Common myeloid progenitor, CD34-positive (primary cell): ENCODE results near the gene EXD3.

ENCODE experiments used
- CTCF ChIA-PET: fragments of 350-600 bp; sonication (Branson Sonifier 250); formaldehyde crosslinking; loops from one replicate; lab custom pipeline; 2021; ENCODE audit warnings: antibody characterized with exemption; lab: Charles Lee
- POLR2A ChIA-PET: fragments of 350-600 bp; sonication (Branson Sonifier 250); formaldehyde crosslinking; loops from one replicate; lab custom pipeline; 2021; ENCODE audit warnings: antibody characterized with exemption; lab: Charles Lee
- DNase-seq, 3 donors: peaks; one replicate each; pipeline versions ENCODE4 v3.0.0 to v3.0.0-alpha.2; 2013
- H3K27ac ChIP-seq, 2 experiments: 1 replicate in 1 of 2; 2 replicates in 1 of 2; pipeline ENCODE4 v1.7.0; 2013; ENCODE audit warnings: inconsistent platforms in 2 of 2, low read length in 2 of 2, mild to moderate bottlenecking in 2 of 2, low read depth in 1 of 2, moderate library complexity in 1 of 2; ENCODE audit not compliant: severe bottlenecking in 2 of 2, insufficient read depth in 1 of 2, poor library complexity in 1 of 2
- H3K27me3 ChIP-seq, 5 experiments: replicated peaks in 2 of 5; 1 replicate in 3 of 5; 2 replicates in 2 of 5; pipeline versions ENCODE4 v1.6.1 to v1.7.0; 2013; ENCODE audit warnings: low read length in 4 of 5, mild to moderate bottlenecking in 2 of 5, moderate library complexity in 2 of 5, inconsistent platforms in 1 of 5; ENCODE audit not compliant: insufficient read depth in 5 of 5, control insufficient read depth in 4 of 5
- H3K36me3 ChIP-seq, 4 experiments: 1 replicate in 2 of 4; 2 replicates in 2 of 4; pipeline versions ENCODE4 v1.6.1 to v1.7.0; 2013; ENCODE audit warnings: low read length in 3 of 4, control low read depth in 1 of 4, mild to moderate bottlenecking in 1 of 4; ENCODE audit not compliant: control insufficient read depth in 4 of 4, insufficient read depth in 4 of 4
- H3K4me1 ChIP-seq, 4 experiments: 1 replicate in 3 of 4; 2 replicates in 1 of 4; pipeline versions ENCODE4 v1.6.1 to v1.7.1; 2013; ENCODE audit warnings: low read length in 3 of 4, mild to moderate bottlenecking in 3 of 4, control low read depth in 1 of 4, inconsistent platforms in 1 of 4, moderate library complexity in 1 of 4; ENCODE audit not compliant: control insufficient read depth in 4 of 4, insufficient read depth in 4 of 4; ENCODE audit errors: control extremely low read depth in 1 of 4
- H3K4me3 ChIP-seq, 7 experiments: 1 replicate in 4 of 7; 2 replicates in 3 of 7; pipeline versions ENCODE4 v1.5.1 to v1.7.0; 2013; ENCODE audit warnings: mild to moderate bottlenecking in 7 of 7, low read length in 6 of 7, moderate library complexity in 6 of 7, inconsistent platforms in 2 of 7, low read depth in 2 of 7, control low read depth in 1 of 7; ENCODE audit not compliant: insufficient read depth in 4 of 7, control insufficient read depth in 1 of 7; ENCODE audit errors: extremely low read depth in 1 of 7
- H3K9me3 ChIP-seq, 5 experiments: 1 replicate in 4 of 5; 2 replicates in 1 of 5; pipeline versions ENCODE4 v1.6.1 to v1.7.1; 2013; ENCODE audit warnings: low read length in 4 of 5, mild to moderate bottlenecking in 2 of 5, inconsistent platforms in 1 of 5, low read depth in 1 of 5, moderate library complexity in 1 of 5; ENCODE audit not compliant: control insufficient read depth in 4 of 5, insufficient read depth in 2 of 5; ENCODE audit errors: control extremely low read depth in 1 of 5
- WGBS: methylation state at CpG from one replicate; pipeline ENCODE4 v1.1.5; 2013; ENCODE audit not compliant: insufficient coverage; 5-methylcytosine and 5-hydroxymethylcytosine counted together

Gene EXD3

DNA sequence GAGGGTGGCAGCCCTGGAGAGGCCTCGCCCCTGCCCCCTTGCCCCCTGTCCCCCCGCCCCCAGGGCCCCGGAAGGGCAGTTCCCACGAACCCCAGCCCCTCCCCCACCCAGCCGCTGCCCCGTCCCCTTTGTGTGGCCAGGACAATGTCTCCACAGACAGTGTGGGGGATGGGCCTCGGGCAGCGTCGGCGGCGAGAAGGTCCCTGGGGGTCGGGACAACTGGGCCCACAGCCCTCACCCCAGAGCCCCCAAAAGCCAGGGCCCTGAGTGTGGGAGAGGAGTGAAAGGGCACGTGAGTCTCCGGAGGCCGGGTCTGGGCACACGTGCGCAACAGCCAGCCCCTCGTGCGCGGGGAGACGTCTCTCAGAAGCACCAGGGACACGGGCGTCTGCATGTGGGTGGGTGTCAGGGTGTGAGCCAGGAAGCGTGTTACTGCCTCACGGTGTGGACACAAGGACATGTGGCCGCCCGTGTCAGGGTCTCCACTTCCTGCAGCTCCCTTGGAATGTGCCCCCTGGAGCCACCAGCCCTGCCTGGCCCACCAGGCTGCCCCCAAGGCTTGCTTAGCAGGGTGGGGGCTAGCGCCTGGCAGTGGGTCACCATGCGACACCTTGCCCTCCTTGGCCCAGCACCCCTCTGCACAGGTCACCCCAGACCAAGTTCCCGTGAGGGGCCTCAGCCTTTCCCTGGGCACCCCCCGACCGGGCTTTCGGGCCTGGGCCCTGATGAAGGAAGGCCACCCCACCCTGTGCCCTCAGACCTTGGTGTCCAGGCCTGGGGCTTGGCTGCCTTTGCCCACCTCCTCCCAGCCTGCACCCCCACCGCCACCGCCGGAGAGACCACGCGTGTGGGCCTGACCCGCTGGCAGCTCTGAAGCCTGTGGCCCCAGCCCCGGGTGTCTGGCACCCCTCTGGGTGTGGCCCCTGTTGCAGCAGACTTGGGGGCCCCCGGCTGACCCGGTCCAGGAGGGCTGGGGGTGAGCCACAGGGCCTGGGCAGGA, 108.1 kb downstream of the EXD3 start:
- 94% methylated on average over 32 of the region's 42 CpGs for WGBS
- no peaks in the 10 kb centered on the region for H3K9me3 ChIP-seq
- DNase-seq = no peak
- CTCF ChIA-PET = interaction anchor here (0.9 to 7.3 kb wide), 2 partner anchors 8 to 12 kb away, joined by 3 to 56 read pairs; partner anchors contain the start of gene NRARP
- no peaks in the 10 kb centered on the region for H3K27me3 ChIP-seq
- POLR2A ChIA-PET = interaction anchor here (1.6 kb wide), 1 partner anchor 12 kb away, joined by 6 read pairs; the partner anchor contains the start of gene NRARP
- H3K27ac ChIP-seq = no peak overlapping the region
- H3K36me3 ChIP-seq = no peaks in the 10 kb centered on the region
- peaks cover 0 to 31% (median 25%) of the 10 kb centered on the region in 4 experiments for H3K4me1 ChIP-seq
- H3K4me3 ChIP-seq = peak overlapping the region in 1 of 7 experiments; percentile 50

DNA sequence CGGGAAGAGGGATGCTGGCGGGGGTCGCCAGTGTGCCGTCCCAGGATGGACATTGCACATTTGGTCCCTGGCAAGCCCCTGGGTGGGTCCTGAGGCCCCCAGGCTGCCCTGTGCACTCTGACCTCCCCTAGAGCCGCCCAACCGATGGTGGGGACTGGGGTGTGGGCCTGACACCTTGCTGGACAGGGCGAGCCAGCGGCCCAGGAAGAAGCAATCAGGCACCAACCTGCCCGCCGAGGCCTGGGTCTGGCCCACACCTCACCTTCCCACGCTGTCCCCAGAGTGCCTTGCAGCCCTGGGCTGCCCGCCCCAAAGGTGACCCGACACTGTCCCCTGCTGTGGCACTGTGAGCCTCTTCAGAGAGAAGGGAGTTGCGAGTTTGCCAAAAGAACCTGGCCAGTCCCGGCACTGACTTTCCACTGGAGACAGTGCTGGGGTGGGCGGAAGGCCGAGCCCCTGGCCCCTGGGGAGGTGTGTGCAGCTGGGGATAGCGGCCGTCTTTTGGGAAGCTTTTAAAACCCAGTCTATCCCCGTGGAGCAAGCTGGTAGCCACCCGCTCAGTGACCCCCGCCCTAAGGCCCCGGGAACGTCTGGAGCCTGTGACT, 108.9 kb downstream of the EXD3 start:
- ChIA-PET POLR2A (no interaction called here), CTCF (interaction anchor here (1.0 to 2.7 kb wide), 2 partner anchors 10 to 29 kb away, joined by 4 to 8 read pairs; no protein-coding TSS in a partner anchor)
- Histone ChIP-seq H3K9me3 (no peaks in the 10 kb centered on the region), H3K4me3 (no peak overlapping the region), H3K27me3 (no peaks in the 10 kb centered on the region), H3K4me1 (peaks cover 0 to 24% (median 21%) of the 10 kb centered on the region in 4 experiments), H3K36me3 (no peaks in the 10 kb centered on the region), H3K27ac (no peak overlapping the region)
- 94% methylated on average over 17 of the region's 24 CpGs for WGBS
- no peak for DNase-seq

DNA sequence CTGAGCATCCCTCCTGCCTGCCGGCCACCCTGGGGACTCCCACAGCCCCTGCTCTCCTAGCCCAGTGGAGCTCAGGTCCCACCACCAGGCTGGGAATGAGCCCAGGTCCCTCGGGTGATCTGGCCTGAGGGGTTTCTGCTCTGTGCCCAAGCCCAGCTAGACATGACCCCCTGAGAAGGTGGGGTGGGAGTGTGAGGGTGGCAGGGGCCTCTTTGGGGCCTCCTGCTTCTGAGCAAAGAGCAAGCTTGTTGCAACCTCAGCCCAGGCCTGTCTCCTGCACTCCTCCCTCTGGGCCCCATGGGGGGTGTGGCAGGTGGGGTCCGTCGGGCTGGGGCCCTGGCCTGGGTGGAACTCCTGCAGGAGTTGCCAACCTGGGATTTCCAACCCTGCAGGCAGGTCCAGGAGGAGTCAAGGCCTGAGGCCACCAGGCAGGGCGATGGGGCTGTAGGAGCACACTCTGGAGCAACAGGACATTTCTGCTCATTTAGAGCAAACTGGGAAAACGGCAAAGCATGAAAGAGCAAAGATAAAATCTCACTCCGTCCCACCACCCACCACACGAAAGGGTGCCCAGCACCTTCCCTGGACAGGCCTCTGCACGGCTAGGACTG, 109.5 kb downstream of the EXD3 start:
- ChIA-PET CTCF (interaction anchor here (1.0 to 2.7 kb wide), 2 partner anchors 10 to 29 kb away, joined by 4 to 8 read pairs; no protein-coding TSS in a partner anchor), POLR2A (no interaction called here)
- DNase-seq = no peak
- Histone ChIP-seq H3K4me1 (peaks cover 0 to 24% (median 21%) of the 10 kb centered on the region in 4 experiments), H3K9me3 (no peaks in the 10 kb centered on the region), H3K4me3 (no peak overlapping the region), H3K27me3 (no peaks in the 10 kb centered on the region), H3K27ac (no peak overlapping the region), H3K36me3 (no peaks in the 10 kb centered on the region)
- WGBS = 86% methylated on average over 8 of the region's 9 CpGs

DNA sequence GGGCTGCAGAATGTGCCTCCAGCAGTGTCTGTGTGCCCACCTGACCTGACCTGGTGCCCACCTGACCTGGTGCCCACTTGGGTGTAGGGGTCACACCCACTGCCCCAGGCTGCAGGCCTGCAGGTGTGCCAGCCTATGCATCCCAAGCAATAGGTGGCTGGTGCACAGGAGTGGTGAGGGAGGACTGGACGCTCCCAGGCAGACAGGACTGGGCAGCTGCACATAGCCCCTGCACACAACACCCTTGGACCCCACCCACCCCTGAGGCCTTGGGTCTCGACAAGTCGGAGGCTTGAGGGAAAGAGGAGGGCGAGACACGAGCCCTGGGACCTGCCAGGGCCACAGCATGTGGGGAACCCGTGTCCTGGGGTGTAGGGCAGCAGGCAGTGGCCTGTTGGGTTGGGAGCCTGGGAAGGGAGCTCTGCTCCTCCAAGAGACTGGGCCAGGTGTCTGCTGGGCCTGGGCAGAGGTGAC, 110.1 kb downstream of the EXD3 start:
- Histone ChIP-seq H3K27me3 (no peaks in the 10 kb centered on the region), H3K9me3 (no peaks in the 10 kb centered on the region), H3K4me1 (peaks cover 0 to 23% (median 22%) of the 10 kb centered on the region in 4 experiments), H3K27ac (no peak overlapping the region), H3K36me3 (no peaks in the 10 kb centered on the region), H3K4me3 (no peak overlapping the region)
- WGBS = 100% methylated on average over 3 of the region's 6 CpGs
- ChIA-PET POLR2A (no interaction called here), CTCF (interaction anchor here (0.7 to 2.7 kb wide), 3 partner anchors 9 to 28 kb away, joined by 4 to 8 read pairs (median 4); partner anchors contain the start of gene NRARP)
- no peak for DNase-seq

DNA sequence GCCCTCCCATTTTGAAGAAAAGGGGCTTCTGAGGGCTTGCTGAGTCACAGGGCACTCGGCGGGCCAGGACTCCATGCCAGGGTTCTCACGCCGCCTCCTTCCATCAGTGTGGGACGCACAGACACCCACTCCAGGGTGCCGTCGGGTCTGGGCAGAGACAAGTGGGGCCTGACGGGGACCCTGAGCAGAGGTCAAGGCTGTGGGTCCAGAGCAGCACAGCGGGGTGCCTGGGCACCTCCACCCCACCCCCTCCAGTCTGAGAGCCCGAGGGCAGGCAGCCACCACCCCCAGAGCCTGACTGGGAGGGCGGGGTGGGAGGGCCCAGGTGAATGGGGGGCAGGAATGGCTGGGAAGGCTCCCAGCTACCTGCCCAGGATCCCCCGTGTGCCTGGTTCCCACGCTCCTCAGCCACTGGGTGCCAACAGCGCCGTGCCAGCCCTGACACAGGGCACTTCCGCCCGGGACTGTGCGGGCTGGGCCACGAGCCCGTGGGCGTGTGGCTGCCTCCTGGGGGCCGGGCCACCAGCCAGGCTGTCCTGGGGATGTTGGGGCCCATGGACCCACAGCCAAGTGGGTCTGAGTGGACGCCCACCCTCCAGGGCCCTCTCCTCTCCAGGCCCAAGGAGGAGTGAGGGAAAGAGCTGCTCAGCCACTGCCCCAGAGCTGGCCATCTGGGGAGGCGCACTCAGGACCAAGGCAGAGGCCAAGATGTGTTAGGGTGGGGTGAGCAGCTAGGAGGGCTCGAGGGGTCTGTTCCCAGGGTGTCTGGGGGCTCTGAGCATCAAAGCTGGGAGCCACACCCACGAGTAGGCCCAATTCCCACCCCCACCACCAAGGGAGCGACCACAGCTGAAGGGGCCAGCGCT, 110.7 kb downstream of the EXD3 start:
- DNase-seq = no peak
- Histone ChIP-seq H3K4me1 (peaks cover 0 to 25% (median 21%) of the 10 kb centered on the region in 4 experiments), H3K27me3 (no peaks in the 10 kb centered on the region), H3K27ac (no peak overlapping the region), H3K9me3 (no peaks in the 10 kb centered on the region), H3K4me3 (no peak overlapping the region), H3K36me3 (no peaks in the 10 kb centered on the region)
- ChIA-PET POLR2A (no interaction called here), CTCF (interaction anchor here (0.7 to 2.7 kb wide), 2 partner anchors 8 to 11 kb away, joined by 4 to 8 read pairs; partner anchors contain the start of gene NRARP)
- WGBS = 90% methylated on average over 25 of the region's 28 CpGs
